Cardiac fibroblast (primary cell): ENCODE measurements around the gene SLC37A1.
"Not testable (repeated sequence)": the region's sequence is repeated elsewhere in the genome, so short reads cannot be mapped to it uniquely, and the experiment has no call there.

Experiments used
- DNase-seq, 2 donors: peaks; one replicate each; pipeline versions ENCODE4 v3.0.0 to v3.0.0-alpha.2; 2010; ENCODE audit warnings: low read depth in 2 of 2
- H3K4me3 ChIP-seq, 2 donors: replicated peaks in 1 of 2; 1 replicate in 1 of 2; 2 replicates in 1 of 2; pipeline ENCODE4 v1.5.1; 2011; ENCODE audit warnings: low read depth in 2 of 2, low read length in 2 of 2, mild to moderate bottlenecking in 2 of 2, moderate library complexity in 1 of 2
- CTCF ChIP-seq: IDR thresholded peaks from one replicate; pipeline ENCODE4 v1.5.1; 2011; ENCODE audit warnings: low read depth, mild to moderate bottlenecking, low read length, inconsistent platforms

Gene SLC37A1

GRCh38 chr21:42612390-42612789 is 98.7 kb downstream of the SLC37A1 start:
- TF ChIP-seq CTCF = no peak
- no peak overlapping the region for H3K4me3 ChIP-seq
- no peak for DNase-seq

- H3K4me3 ChIP-seq = no peak overlapping the region
- DNase-seq = no peak
- TF ChIP-seq CTCF = no peak
Observed at GRCh38 chr21:42613756-42614155, 100.1 kb downstream of the SLC37A1 start.

- TF ChIP-seq CTCF = no peak
- H3K4me3 ChIP-seq = no peak overlapping the region
- no peak for DNase-seq
Observed at GRCh38 chr21:42614396-42614795, 100.7 kb downstream of the SLC37A1 start.

GRCh38 chr21:42614811-42615351 is 101.2 kb downstream of the SLC37A1 start:
- H3K4me3 ChIP-seq = no peak overlapping the region
- no peak for TF ChIP-seq CTCF
- DNase-seq = no peak

GRCh38 chr21:42615377-42615776 is 101.7 kb downstream of the SLC37A1 start:
- not testable (repeated sequence) for H3K4me3 ChIP-seq, DNase-seq

GRCh38 chr21:42615924-42616323 is 102.3 kb downstream of the SLC37A1 start:
- no peak overlapping the region for H3K4me3 ChIP-seq
- DNase-seq = no peak
- no peak for TF ChIP-seq CTCF

GRCh38 chr21:42616446-42616845 is 102.8 kb downstream of the SLC37A1 start:
- no peak for DNase-seq
- TF ChIP-seq CTCF = no peak
- no peak overlapping the region for H3K4me3 ChIP-seq
